DMS79 (cell line): Measurements from ENCODE around the gene RNU7-1.

Experiments
- DNase-seq: peaks from one replicate; lab custom pipeline; 2025; lab: John Stamatoyannopoulos, UW

The RNU7-1 gene

GRCh38 chr12:6917491-6918231 lies 26.0 kb upstream of the RNU7-1 start:
- no peak for DNase-seq

GRCh38 chr12:6919588-6919987 lies 24.0 kb upstream of the RNU7-1 start:
- DNase-seq = no peak

- DNase-seq = no peak
Observed at GRCh38 chr12:6921539-6921938, 22.1 kb upstream of the RNU7-1 start.

DNA sequence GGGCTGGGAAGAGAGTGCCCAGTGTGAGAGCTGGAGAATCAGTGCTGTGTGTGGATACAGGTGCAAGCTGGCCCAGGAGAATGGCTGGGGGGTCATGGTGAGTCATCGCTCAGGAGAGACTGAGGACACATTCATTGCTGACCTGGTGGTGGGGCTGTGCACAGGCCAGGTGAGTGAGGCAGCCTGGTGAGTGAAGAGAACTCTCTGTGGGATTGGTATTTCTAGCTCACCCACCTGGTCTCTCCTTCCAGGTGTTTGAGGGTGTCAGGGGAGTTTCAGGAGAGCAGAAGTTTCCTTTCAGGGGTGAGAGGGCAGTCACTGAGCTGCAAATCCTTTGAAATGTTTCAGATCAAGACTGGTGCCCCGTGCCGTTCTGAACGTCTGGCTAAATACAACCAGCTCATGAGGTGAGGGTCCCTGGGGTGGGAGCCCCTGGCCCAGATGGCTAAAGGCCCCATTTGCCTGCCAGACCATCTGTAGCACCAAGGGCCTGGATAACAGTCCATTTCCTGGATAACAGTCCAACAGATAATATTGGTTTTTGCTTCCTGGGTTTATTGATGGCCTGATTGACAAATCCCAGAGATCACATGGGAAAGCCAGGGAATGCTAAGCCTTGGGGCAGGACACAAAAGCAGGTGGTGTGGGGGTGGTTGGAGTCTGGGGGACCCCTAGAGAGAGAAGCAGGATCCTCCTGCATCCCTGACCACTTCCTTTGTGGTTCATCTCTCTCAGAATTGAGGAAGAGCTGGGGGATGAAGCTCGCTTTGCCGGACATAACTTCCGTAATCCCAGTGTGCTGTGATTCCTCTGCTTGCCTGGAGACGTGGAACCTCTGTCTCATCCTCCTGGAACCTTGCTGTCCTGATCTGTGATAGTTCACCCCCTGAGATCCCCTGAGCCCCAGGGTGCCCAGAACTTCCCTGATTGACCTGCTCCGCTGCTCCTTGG lies 21.3 kb upstream of the RNU7-1 start:
- no peak for DNase-seq

GRCh38 chr12:6923003-6923732 lies 20.4 kb upstream of the RNU7-1 start:
- DNase-seq = no peak

DNA sequence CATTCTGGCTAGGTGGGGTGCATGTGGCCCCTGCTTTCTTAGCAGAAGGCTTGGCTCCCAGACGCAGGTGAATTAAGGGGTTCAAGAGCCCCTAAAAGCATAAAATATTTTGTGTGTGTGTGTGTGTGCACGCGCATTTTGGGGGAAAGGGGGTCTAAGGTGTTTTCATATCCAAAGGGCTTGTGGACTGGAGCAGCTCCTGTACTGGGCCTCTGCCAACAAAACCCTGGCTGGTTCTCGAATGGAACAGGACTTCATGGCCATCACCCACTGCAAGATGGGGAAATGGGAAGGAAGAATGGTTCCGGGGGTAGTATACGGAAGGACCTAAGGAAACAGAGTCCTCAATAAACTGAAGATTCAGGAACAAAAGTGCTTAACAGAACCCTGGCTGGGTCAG lies 19.8 kb upstream of the RNU7-1 start:
- DNase-seq = no peak

DNA sequence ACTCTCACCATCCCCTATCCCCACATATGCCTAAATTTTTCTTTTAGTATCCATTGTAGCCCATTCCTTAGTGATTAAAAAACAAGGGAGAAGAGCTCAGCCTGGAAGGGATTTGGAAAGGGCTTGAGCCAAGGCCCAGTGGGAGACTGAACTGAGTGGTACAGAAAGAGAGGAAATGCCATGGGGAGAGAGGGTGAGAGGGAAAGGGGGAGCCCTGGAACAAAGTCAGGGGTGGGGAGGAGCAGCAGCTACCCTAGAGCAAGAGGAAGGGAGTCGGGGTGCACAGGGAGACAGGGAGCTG lies 18.4 kb upstream of the RNU7-1 start:
- no peak for DNase-seq

GRCh38 chr12:6925540-6926279 lies 17.9 kb upstream of the RNU7-1 start:
- peak; percentile 76 for DNase-seq

- peak; percentile 46 for DNase-seq
Observed at GRCh38 chr12:6927379-6928021, 16.1 kb upstream of the RNU7-1 start, which contains the start of gene ATN1. Gene ATN1 (plus strand): TSS chr12:6927959. CDS start chr12:6934002, 6,043 bp downstream.

DNA sequence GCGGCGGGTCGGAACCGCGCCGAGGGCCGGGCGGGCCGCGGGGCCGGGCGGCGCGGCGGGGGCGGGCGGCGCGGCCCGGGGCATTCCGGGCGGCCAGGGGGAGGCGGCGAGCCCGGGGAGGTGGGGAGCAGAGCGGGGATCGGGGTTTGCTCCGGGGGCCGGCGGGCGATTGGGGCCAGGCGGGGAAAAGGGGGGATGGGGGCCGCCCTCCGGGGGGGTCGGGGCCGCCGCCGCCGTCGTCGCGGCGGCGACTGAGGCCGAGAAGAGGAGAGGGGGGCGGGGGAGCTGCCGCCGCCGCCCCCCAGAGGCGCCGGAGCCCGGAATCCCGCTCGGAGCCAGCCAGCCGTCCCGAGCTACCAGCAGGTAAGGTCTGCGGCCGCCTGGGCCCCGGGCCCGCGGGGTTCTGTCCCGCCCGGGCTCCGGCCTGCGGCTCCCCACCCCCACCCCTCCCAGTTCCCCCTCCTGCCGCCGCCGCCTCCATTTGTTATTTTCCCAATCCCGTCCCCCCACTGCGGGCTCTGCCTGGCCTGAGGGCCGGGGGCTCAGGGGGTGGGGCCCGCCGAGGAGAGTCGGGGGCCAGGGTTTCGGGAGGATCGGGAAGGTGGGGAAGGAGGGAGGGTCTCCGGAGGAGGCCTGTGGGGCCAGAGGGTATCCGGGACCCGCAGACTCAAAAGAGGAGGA lies 15.5 kb upstream of the RNU7-1 start:
- DNase-seq = no peak

DNA sequence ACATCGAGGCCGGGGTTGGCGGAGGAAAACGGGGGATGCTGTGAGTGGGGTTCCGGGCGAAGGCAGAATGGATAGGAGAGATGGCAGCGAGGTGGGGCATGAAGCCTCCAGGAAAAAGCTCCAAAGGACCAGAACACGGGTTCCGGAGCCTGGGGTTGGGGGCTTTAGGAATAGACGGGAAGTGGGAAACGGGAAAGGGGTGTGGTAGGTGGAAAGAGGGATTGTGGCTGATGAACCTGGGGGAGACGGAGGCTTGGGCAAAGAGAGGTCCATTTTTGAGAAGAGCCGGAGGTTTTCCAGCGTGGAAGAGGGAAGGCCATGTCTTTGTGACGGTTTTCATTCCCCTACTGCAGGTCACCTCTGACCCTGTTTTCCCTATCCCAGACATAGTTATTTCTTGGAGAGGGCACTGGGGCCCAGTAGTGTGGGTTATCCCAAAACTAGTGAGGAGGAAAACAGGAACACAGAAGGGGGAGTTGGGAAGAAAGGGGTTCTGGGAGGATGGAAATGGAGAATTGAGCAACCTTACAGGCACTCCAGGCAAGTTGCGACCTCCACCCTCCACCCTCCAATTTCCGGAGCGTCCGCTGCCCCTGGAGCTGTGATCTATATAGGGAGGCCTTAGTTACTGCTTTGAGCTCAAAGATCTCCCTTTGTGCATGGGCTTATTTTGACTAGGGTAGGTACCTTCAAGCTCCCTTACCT lies 14.8 kb upstream of the RNU7-1 start:
- DNase-seq = no peak

GRCh38 chr12:6929466-6930452 lies 13.9 kb upstream of the RNU7-1 start:
- DNase-seq = no peak

DNA sequence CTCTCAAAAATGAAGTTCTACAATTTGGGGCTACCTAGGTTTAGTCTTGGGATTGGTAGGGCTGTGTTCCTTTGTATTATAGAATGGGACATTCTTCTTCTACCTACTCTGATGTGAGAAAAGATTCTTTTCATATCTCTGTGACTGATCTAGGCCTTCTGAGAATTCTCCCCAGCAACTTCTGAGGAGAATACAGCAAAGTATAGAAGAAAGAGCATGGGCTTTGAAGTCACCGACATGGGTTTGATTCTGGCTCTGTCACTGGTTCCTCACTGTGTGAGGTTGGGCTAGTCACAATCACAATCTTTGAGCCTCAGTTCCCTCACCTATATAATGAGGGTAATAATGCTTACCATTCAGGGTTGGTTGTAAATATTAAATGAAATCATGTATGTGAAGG lies 10.8 kb upstream of the RNU7-1 start:
- DNase-seq = no peak

GRCh38 chr12:6934110-6934509 lies 9.5 kb upstream of the RNU7-1 start:
- DNase-seq = no peak

DNA sequence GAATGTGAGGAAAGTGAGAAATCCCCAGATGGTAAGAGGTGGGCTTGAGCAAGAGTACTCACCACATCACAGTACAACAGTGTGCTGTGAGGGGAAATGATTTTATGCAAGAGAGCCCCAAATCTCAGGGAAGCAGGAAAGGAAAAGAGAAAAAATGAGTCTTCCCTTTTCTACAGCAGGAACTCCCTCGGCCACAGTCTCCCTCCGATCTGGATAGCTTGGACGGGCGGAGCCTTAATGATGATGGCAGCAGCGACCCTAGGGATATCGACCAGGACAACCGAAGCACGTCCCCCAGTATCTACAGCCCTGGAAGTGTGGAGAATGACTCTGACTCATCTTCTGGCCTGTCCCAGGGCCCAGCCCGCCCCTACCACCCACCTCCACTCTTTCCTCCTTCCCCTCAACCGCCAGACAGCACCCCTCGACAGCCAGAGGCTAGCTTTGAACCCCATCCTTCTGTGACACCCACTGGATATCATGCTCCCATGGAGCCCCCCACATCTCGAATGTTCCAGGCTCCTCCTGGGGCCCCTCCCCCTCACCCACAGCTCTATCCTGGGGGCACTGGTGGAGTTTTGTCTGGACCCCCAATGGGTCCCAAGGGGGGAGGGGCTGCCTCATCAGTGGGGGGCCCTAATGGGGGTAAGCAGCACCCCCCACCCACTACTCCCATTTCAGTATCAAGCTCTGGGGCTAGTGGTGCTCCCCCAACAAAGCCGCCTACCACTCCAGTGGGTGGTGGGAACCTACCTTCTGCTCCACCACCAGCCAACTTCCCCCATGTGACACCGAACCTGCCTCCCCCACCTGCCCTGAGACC lies 8.0 kb upstream of the RNU7-1 start:
- DNase-seq = no peak

- DNase-seq = no peak
Observed at GRCh38 chr12:6936194-6936635, 7.4 kb upstream of the RNU7-1 start.

GRCh38 chr12:6936636-6937480 lies 6.8 kb upstream of the RNU7-1 start:
- DNase-seq = no peak
